Breast epithelium (tissue), 3 donors: ENCODE results near the gene HDDC3.
"Not testable (repeated sequence)": the region's sequence is repeated elsewhere in the genome, so short reads cannot be mapped to it uniquely, and the experiment has no call there.

ENCODE experiments used
- POLR2A ChIP-seq: fragments of 450-650 bp; IDR thresholded peaks from one replicate; pipeline ENCODE4 v1.6.1; 2016; ENCODE audit warnings: antibody characterized with exemption, mild to moderate bottlenecking, moderate library complexity
- POLR2AphosphoS5 ChIP-seq, 3 donors: sonication (generic); formaldehyde crosslinking; IDR thresholded peaks; one replicate each; pipeline ENCODE4 v1.6.1; 2017; ENCODE audit warnings: antibody characterized with exemption in 3 of 3
- TF ChIP-seq, protein P1 (sequence below), 3 donors: fragments of 450-650 bp; IDR thresholded peaks; one replicate each; pipeline ENCODE4 v1.5.1; 2016 to 2017; ENCODE audit warnings: antibody characterized with exemption in 3 of 3, mild to moderate bottlenecking in 3 of 3, moderate library complexity in 3 of 3

GRCh38 chr15:90909449-90909848 lies 22.9 kb downstream of the HDDC3 start:
- TF ChIP-seq, protein P1, sequence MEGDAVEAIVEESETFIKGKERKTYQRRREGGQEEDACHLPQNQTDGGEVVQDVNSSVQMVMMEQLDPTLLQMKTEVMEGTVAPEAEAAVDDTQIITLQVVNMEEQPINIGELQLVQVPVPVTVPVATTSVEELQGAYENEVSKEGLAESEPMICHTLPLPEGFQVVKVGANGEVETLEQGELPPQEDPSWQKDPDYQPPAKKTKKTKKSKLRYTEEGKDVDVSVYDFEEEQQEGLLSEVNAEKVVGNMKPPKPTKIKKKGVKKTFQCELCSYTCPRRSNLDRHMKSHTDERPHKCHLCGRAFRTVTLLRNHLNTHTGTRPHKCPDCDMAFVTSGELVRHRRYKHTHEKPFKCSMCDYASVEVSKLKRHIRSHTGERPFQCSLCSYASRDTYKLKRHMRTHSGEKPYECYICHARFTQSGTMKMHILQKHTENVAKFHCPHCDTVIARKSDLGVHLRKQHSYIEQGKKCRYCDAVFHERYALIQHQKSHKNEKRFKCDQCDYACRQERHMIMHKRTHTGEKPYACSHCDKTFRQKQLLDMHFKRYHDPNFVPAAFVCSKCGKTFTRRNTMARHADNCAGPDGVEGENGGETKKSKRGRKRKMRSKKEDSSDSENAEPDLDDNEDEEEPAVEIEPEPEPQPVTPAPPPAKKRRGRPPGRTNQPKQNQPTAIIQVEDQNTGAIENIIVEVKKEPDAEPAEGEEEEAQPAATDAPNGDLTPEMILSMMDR (IDR thresholded peaks at IDR 0.05): not testable (repeated sequence)
- TF ChIP-seq POLR2A; POLR2AphosphoS5 (IDR thresholded peaks at IDR 0.05): not testable (repeated sequence)
